GM19351 (cell line): ENCODE measurements around the gene ZEB1.

ENCODE experiments used
- ATAC-seq: cut with Tn5 transposase; IDR thresholded peaks from one replicate; pipeline ENCODE4 v1.9.1; 2021; ENCODE audit warnings: mild to moderate bottlenecking, moderate library complexity; ENCODE audit not compliant: unreplicated experiment

The ZEB1 gene

DNA sequence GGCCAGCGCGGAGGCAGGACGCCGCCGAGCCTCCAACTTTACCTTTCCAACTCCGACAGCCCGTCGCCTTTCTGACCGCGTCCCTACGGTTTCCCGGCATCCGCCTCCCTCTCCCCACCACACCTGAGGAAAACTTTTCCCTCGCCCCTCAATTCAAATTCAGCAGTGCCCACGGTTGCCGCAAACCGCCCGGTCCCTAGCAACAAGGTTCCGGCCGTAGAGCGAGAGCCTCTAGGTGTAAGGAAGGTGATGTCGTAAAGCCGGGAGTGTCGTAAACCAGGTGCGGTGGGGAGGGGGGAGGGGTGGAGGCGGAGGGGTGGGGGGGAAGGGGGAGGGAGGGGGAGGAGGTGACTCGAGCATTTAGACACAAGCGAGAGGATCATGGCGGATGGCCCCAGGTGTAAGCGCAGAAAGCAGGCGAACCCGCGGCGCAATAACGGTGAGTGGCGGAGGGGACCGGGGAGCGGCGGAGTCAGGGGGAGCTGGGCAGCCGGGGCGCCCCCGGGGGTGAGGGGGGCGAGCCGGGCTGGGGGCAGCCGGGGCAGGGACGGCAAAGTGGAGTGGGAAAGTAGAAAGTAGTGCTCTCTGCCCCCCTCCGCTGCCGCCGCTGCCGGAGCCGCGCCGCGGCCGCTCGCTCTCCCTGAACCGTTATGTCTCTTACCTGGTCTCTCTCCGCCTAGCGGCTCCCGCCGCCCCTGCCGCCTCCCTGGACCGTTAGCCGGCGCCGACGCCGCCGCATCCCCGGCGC lies at the start of gene ZEB1:
TSS of gene ZEB1 (plus strand) at position 363 of the 748 bp plus-strand sequence. CDS start at position 382, 19 bp downstream.
- ATAC-seq = peak; percentile 36

DNA sequence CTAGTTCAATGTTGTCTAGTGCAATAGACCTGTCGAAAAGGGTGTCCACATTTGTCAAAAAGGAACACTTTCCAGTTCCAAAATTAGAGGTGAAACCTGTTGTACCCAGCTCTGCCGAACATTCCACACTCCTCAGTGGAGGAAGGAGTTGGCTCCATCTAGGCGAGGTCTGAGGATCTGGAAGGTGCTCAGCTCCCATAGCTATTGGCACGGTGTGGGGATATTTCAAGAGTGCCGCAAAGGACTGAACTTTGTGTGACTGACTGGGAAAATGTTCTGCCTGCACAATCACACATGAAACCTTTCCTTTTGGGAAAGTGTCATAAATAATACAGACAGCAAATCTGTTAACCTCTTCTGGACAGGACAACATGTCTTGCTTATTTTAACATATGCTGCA lies 48.1 kb upstream of the ZEB1 start:
- ATAC-seq = no peak

DNA sequence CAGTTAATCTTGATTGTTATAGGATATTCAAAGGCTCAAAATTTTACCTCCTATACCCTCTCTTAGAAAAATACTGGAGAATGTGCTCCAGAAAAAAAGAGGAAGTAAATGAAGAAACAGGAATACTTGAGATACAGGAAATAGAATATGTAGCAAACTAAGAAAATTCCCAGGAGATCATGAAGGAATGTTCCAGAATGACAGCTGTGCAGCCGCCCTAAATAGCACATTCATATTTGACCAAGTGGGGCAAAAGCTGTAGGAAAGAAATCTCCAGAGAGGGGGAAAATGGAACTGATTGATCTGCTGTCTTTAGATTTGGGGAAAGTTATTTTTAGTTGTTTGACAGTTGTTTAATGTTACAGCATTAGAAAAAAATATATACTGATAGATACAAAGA lies 46.2 kb upstream of the ZEB1 start:
- ATAC-seq = no peak

DNA sequence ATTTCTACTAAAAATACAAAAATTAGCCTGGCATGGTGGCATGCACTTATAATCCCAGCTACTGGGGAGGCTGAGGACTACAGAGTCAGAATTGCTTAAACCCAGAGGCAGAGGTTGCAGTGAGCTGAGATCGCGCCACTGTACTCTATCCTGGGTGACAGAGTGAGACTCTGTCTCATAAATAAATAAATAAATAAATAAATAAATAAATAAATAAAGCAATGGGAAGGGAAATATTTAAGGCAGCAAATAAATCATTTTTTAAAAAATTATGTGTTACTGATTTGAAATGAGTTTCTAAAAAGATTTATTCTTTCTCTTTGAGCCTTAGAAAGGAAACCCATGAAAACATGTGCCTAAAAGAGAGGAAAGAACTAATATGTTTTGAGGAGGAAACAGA lies 45.2 kb upstream of the ZEB1 start:
- ATAC-seq = no peak

DNA sequence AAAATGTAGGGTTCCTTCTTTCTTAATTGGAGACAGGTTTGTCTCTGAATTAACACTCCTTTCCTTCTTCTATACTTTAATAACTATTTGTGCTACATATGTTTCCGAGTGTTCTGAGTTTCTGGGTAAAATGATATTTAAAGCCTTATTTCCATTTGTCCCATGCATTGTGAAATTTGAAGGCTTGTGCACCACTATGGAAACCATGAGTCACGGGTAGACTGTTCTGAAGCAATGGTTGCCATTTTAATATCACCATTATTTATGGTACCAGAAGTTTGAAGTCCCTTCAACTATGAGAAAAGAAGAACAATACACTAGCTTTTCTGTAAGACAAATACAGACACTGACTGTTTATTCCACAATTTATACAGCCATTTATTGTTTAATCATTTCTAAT lies 44.7 kb upstream of the ZEB1 start:
- ATAC-seq = no peak

DNA sequence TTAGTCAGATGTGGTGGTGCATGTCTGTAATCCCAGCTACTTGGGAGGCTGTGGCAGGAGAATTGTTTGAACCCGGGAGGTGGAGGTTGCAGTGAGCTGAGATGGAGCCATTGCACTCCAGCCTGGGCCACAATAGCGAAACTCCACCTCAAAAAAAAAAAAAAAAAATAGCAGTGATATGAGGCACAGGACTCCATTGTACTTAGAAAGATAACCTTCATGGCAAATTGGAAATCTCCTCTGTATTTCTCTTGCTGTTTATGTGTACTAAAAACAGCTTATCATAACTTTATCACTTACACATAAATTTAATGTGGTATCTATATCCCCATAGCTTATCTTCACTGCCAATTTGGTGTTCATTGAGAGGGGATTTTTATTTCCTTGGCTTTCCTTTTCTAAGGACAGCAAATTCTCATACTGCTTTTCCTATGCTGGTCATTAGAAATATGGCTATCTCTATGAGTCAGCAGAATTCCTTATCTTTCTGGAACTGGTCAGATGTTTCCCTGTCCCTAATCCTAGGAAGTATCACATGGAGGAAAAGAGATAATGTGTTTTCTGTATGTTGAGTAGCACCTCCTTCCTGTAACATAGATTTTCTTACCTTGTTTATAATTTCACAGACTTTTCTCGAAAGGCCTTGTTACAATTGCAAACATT lies 40.6 kb upstream of the ZEB1 start:
- no peak for ATAC-seq

DNA sequence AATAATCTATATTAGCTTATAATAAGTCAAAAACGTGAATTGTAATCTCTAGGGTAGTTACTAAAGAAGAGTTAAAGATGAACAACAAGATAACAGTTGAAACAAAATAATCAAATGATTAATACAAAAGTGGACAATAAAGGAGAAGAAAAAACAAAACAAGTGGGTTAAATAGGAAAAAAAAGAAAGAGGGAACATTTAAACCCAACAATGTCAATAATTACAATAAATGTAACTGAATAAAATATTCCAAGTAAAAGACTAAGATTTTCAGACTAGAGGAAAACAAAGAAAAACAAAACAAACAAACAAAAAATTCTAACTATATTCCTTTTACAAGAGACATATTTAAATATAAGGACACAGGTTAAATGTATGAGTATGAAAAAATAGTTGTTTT lies 38.0 kb upstream of the ZEB1 start:
- ATAC-seq = no peak

DNA sequence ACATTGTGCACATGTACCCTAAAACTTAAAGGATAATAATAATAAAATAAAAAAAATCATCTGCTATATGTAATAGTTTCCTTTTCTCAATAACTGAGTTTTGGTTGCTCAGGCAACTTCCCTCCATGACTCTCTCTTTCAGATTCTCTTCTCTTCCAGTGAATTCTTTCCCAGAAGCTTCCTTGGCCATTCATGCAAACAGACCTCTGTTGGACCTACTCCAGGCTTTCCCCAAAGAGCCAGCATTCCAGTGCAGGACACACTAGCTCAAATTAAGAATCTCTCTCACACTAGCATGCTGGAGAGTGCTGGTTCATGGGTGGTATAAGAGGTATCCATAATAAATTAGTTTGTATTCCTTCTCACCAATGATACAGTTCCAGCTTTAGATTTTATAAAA lies 31.0 kb upstream of the ZEB1 start:
- ATAC-seq = no peak

DNA sequence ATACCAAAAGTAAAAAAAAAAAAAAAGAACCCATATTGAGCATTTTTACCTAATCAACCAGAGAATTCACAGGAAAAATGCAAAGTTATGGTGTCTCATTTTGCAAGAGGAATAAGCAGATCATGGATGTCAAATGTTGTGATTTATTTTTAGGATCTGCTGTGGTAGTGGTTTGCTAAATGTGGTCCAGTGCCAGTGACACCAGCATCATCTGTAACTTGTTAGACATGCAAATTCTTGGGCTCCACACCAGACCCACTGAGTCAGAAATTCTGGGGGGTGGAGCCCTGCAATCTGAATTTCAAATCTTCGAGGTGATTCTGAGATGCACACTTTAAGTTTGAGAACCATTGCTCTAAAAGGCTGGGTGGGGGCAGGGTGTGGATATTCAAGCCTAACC lies 30.1 kb upstream of the ZEB1 start:
- no peak for ATAC-seq

DNA sequence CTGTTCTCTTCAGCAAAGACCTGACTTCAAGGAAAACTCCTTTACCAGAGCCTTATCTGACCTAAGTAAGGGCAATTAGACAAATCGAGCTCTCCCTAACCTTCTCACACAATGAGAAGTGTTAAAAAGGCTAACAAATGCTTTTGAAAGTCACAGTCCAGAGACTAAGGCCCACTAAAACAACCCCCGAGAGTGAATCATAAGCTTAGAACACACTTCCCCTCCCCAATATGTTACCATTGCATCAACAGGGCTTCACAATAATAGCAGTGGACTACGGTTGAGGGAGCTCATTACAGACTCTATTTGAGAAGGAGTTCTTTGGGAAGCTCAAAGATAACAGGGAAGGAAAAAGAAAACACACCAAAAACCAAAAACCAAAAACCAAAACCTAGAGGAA lies 28.6 kb upstream of the ZEB1 start:
- no peak for ATAC-seq

DNA sequence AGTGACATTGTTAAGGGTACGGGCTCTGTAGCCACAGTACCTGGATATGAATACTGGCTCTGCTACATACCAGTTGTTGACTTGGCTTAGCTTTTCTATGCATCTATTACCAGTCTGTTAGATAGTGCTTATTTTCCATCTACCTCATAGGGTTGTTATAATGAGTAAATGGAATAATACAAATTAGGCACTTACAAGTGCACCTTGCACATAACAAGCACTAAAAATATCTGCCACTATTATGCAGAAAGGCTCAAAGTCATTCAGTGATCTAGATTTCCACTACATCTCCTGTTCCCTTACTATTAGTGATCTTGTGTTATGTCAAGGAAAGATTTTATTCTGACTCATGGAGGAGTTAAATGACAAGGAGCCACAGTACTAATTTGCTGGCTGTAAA lies 27.9 kb upstream of the ZEB1 start:
- no peak for ATAC-seq

DNA sequence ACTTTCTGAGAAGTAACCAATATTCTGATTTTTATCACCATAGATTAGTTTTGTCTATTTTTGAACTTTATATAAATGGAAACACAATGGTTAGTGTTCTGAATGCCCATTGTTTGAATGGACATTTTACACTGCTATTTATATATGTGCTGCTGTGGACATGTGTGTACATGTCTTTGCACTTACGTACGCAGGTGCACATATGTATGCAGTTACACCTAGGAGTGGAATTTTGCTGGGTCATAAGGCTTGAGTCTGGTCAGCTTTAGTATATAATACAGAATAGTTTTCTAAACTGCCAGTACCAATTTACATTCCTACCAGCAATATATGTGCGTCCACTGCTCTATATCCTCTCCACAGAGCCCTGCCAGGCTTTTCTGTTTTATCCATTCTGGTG lies 24.5 kb upstream of the ZEB1 start:
- no peak for ATAC-seq

DNA sequence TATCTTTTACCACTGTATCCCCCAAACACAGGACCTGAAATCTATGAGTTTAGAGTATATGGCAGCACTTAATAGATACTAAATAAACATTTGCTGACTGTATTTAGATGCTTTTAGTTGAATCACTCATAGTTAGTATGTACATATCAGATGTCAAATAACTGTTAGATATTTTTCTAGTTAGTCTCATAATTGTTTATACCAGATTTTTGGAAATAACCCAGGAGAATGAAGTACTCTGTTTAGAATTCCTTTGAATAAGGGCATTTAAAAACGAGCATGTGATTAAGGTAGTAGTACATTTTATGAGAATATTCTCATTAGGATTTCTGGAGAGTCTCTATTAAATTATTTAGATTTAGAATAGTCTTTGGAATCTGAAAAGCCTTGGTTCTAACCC lies 22.3 kb upstream of the ZEB1 start:
- ATAC-seq = no peak

DNA sequence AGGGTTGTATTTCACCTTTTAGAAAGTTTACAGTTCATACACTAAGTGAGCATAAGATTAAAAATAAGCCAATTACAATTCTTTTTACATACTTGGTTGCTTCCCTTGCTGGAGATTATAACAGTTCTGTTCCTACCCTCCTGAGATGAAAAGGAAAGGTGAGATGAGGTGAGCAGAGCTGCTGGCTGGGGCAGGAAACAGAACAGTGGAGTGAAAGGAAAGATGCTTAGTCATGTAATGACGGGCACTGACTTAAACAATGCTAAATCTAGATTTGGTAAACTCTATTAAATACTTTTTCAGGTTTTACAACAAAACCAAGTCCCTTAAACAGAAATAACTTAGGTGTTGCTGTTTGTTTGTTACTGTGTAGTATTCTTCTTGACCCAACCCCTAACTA lies 19.9 kb upstream of the ZEB1 start:
- ATAC-seq = no peak

DNA sequence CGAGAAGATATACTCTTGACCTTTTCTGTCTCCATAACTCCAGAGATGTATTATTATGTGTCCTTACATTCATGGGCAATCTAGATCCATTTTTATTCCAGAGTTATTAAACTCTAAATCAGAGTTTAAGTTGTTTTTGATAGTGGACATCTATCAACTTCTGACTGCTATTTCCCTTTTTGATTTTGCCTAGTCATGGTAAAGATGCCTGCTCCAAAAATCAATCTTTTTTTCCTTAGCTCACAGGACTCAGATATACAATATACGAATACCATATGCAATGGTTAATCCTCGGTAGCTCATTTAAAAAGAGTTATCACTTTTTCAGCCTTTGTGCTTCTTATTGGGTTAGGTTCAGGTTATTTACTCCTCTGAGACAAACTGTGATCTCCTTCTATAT lies 15.8 kb upstream of the ZEB1 start:
- no peak for ATAC-seq

DNA sequence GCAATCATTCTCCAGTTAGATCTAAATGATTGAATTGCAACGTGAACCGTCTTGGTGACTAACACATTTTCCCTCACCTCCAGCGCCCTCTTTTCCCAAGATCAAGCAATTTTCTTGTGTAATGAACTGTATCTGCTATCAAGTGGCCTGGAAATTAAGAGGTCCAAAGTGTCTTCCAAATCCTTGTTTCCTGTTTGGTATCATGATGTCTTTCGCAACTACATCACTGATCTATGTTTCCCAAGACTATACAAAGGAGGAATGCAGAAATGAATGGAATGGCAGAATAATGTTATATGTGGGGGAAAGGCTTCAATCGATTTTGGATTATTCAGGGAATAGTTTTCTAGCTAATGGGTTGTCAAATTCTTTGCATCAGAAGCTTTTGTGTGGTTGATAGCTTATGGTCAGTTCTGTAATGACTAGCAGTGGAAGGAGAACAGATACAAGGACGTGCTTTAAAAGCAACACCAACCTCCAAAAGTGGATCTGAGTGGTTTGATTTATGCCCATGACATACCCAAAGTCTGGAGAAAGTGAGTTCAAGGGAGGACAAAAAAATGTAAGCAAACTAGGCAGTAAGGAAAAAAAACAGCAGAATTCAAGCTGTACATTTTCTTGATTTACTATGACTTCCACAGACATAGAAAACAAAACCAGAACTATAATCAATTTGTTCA lies 14.6 kb upstream of the ZEB1 start:
- no peak for ATAC-seq

DNA sequence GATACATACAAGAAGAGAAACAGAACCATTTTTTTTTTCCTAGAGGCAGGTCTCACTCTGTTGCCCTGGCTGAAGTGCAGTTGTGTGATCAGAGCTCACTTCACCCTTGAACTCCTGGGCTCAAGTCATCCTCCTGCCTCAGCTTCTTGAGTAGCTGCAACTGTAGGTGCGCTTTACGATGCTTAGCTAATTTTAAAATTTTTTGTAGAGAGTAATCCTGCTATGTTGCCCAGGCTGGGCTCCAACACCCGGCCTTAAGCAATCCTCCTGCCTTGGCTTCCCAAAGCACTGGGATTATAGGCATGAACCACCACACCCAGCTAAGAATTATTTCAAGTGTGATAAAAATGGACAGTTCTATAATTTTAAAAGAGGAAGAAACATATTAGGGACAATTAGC lies 5.6 kb upstream of the ZEB1 start:
- ATAC-seq = no peak

DNA sequence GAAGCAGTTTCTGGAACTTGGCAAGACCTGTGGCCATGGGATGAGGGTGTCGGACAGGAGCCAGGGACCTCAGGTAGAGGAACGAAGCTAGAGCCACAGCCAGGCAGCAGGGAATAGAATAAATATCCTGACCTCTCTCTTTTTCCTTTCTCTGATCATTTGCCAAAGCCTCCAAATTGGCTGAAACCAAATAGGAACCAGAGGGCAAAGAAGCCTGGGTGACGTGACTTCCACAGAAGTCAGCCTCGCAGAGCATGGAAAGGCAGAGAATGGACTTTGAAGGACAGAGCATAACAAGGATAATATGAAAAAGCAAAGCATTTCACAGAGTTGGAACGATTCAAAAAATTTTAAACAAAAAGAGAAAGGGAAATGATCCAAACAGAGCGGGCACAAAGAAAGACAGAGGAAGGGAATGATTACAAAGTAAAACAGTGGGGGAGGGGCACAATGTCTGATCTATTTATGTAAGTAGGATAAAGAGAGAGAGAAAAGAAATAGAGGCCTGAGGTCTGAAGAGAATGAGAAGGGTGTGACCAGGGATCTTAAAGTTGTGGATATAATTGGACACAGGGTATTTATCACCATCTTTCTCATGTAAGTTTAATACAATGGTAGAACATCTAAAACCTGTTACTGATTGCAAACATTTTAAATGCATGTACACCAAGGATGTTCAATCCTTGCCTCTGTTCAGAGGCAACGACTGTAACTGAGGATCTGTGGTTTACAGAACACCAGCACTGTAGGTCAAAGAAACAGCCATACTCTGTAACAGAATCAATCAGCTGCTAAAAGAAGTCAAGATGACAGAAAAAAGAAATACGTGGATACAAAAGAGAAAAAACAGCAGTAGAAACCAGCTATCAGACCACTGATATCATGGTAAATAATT lies 4.5 kb upstream of the ZEB1 start:
- ATAC-seq = no peak

DNA sequence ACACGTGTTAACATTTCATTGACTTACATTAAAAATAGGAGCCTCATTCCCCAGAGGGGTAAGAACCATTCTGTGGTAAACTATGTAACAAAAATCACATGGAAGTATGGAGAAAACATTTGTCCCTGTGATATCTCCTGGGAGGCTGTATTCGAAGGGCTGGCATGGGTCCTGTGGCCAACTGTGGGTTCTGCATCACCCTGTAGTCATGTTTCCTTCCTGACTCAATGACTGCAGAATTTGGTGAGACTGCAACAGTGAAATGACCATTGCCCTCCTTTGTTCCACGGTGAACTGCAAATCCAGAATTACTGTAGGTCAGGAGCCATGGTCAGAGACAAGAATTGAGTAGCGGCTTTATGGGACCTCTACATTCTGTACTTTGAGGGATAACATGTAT lies 3.6 kb upstream of the ZEB1 start:
- ATAC-seq = no peak

DNA sequence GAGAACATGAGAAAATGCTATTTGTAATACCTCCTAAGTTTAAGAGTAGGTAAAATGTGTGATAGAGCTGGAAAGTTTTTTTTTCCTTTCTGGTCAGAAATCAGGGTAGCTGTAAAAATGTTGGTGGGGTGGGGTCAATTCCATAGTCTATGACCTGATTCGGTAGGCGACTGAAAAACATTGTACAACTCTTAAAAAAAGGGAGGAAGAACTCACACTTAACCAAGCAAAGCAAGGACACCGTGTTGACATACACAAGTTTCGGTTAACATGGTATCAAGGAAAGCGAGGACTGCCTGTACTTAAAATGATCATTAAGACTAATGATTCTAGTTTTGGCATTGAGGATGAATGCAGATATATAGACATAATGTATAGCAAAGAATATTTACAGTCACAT lies 1.8 kb upstream of the ZEB1 start:
- ATAC-seq = no peak

DNA sequence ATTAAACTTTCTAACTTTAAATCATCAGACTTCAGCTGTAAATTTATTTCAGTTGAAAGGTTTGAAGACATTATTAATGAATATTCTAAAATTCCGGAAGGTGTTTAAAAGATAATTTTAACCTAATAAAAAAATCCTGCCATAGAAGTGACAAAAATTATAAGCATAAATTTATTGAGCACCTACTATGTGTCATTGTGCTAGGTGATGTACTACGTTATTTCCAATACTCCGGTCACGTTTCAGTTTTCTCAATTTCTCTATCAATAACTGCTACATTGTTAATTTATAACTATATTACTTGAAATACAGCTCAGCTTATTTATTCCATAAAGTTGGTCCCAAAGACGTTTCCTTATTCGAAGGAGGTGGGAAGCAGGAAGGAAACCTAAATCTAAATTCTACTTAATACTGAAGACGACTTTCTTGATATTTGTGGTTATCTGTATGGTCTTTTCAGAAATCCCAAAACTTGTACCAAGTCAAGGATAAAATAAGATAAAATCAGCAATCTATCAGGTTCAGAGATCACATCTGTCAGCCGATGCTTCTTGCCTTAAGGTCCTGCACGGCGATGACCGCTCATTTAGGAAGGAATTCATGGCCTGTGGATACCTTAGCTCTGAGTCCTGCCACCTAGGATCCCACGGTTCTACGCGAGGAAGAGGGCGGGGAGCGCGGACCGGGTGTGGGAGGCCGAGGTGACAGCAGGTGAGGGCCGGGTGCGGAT lies 1.2 kb upstream of the ZEB1 start:
- no peak for ATAC-seq
